NCI-H146 (cell line): ENCODE data around the gene RPL39L.
"Not testable (repeated sequence)": the region's sequence is repeated elsewhere in the genome, so short reads cannot be mapped to it uniquely, and the experiment has no call there.

Source experiments
- DNase-seq: peaks from one replicate; lab custom pipeline; 2025; lab: John Stamatoyannopoulos, UW

RPL39L gene

GRCh38 chr3:187139895-187140253 is 578 bp upstream of the RPL39L start:
- no peak for DNase-seq

GRCh38 chr3:187136936-187137335 is 2.4 kb downstream of the RPL39L start:
- DNase-seq = no peak

GRCh38 chr3:187136337-187136736 is 3.0 kb downstream of the RPL39L start:
- DNase-seq = no peak

- DNase-seq = not testable (repeated sequence)
Measured at GRCh38 chr3:187135172-187135690, 4.1 kb downstream of the RPL39L start.

- not testable (repeated sequence) for DNase-seq
Measured at GRCh38 chr3:187133181-187133580, 6.1 kb downstream of the RPL39L start.

GRCh38 chr3:187132666-187133065 is 6.6 kb downstream of the RPL39L start:
- DNase-seq = no peak

GRCh38 chr3:187131981-187132380 is 7.3 kb downstream of the RPL39L start:
- no peak for DNase-seq

- no peak for DNase-seq
Measured at GRCh38 chr3:187130346-187131066, 8.8 kb downstream of the RPL39L start.

- DNase-seq = no peak
Measured at GRCh38 chr3:187125319-187126031, 13.8 kb downstream of the RPL39L start.

- no peak for DNase-seq
Measured at GRCh38 chr3:187122261-187122660, 17.0 kb downstream of the RPL39L start.

- DNase-seq = no peak
Measured at GRCh38 chr3:187120326-187120725, 19.0 kb downstream of the RPL39L start.

GRCh38 chr3:187114511-187114910 is 24.8 kb downstream of the RPL39L start:
- no peak for DNase-seq

- DNase-seq = no peak
Measured at GRCh38 chr3:187112934-187113793, 26.1 kb downstream of the RPL39L start.

- DNase-seq = no peak
Measured at GRCh38 chr3:187110156-187110555, 29.1 kb downstream of the RPL39L start.

- DNase-seq = no peak
Measured at GRCh38 chr3:187107989-187108388, 31.3 kb downstream of the RPL39L start.

- DNase-seq = no peak
Measured at GRCh38 chr3:187105700-187106099, 33.6 kb downstream of the RPL39L start.

- DNase-seq = no peak
Measured at GRCh38 chr3:187104933-187105332, 34.4 kb downstream of the RPL39L start.

GRCh38 chr3:187104342-187104741 is 35.0 kb downstream of the RPL39L start:
- no peak for DNase-seq

GRCh38 chr3:187103251-187103650 is 36.0 kb downstream of the RPL39L start:
- DNase-seq = no peak

GRCh38 chr3:187102073-187102634 is 37.1 kb downstream of the RPL39L start:
- DNase-seq = no peak

GRCh38 chr3:187101184-187102072 is 37.9 kb downstream of the RPL39L start:
- DNase-seq = no peak
